ENCODE measurements around the gene PHF8.

DNA sequence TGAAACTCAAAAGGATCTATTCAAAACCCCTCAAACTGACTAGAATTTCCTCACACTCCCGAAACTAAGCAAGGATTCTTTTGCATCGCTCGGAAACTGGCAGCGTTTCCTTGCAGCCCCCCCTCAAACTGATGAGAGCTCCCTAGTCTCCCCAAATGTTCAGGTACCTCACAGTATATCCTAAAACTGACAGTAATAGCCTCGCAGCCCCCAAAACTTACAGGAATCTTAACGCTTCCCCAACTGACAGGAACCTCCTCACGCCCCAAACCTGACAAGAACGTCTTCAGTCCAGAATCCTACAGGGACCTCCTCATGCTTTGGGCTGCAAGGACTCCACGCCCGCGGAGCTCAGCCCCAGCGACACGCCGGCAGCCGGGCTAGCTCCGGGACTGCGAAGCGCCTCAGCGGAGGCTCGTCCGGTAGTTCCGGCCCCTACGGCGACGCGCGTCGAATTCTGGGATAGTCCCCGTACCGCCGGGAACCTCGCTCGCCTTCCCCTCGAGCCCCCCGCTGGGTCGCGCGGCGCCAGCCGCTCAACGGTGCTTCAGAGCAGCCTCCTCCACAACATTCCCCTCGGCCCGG lies 640 bp downstream of the PHF8 start:
- TF ChIP-seq CTCF (IDR thresholded peaks at IDR 0.05 in 8 of 11, conservative IDR thresholded peaks at IDR 0.05 in 3 of 11) (no peak), POLR2A (IDR thresholded peaks at IDR 0.05) (no peak), POLR2AphosphoS5 (IDR thresholded peaks at IDR 0.05) (no peak)
